SHP77 (cell line): Measurements from ENCODE around the gene BABAM2.

Experiments used
- DNase-seq, 2 experiments: peaks; one replicate each; lab custom pipeline; 2025; lab: John Stamatoyannopoulos, UW

BABAM2 gene

GRCh38 chr2:28206762-28207161 is 316.2 kb downstream of the BABAM2 start:
- DNase-seq: no peak

GRCh38 chr2:28209261-28209691 is 318.7 kb downstream of the BABAM2 start:
- no peak for DNase-seq

- no peak for DNase-seq
Observed at GRCh38 chr2:28209864-28210263, 319.3 kb downstream of the BABAM2 start.

GRCh38 chr2:28210535-28210934 is 320.0 kb downstream of the BABAM2 start:
- no peak for DNase-seq

- DNase-seq: no peak
Observed at GRCh38 chr2:28216331-28216730, 325.8 kb downstream of the BABAM2 start.

- DNase-seq: no peak
Observed at GRCh38 chr2:28217042-28217740, 326.7 kb downstream of the BABAM2 start.

- DNase-seq: no peak
Observed at GRCh38 chr2:28219138-28219537, 328.6 kb downstream of the BABAM2 start.

GRCh38 chr2:28219758-28220368 is 329.3 kb downstream of the BABAM2 start:
- no peak for DNase-seq

GRCh38 chr2:28224648-28225472 is 334.3 kb downstream of the BABAM2 start:
- DNase-seq: no peak

GRCh38 chr2:28225473-28226080 is 335.0 kb downstream of the BABAM2 start:
- no peak for DNase-seq

- no peak for DNase-seq
Observed at GRCh38 chr2:28226558-28226957, 336.0 kb downstream of the BABAM2 start.

GRCh38 chr2:28227498-28227897 is 337.0 kb downstream of the BABAM2 start:
- no peak for DNase-seq

GRCh38 chr2:28228434-28228995 is 338.0 kb downstream of the BABAM2 start:
- no peak for DNase-seq

GRCh38 chr2:28231110-28231631 is 340.6 kb downstream of the BABAM2 start:
- DNase-seq: no peak

GRCh38 chr2:28232295-28232694 is 341.8 kb downstream of the BABAM2 start:
- no peak for DNase-seq

GRCh38 chr2:28233164-28233676 is 342.7 kb downstream of the BABAM2 start:
- no peak for DNase-seq

- no peak for DNase-seq
Observed at GRCh38 chr2:28234807-28235206, 344.3 kb downstream of the BABAM2 start.

- DNase-seq: no peak
Observed at GRCh38 chr2:28239207-28239606, 348.7 kb downstream of the BABAM2 start.

- no peak for DNase-seq
Observed at GRCh38 chr2:28240937-28241336, 350.4 kb downstream of the BABAM2 start.

- DNase-seq: no peak
Observed at GRCh38 chr2:28247290-28247689, 356.8 kb downstream of the BABAM2 start.

- DNase-seq: no peak
Observed at GRCh38 chr2:28247734-28248133, 357.2 kb downstream of the BABAM2 start.

GRCh38 chr2:28248511-28248910 is 358.0 kb downstream of the BABAM2 start:
- DNase-seq: no peak
